ENCODE results near the gene TRAPPC3.
"Not testable (repeated sequence)": the region's sequence is repeated elsewhere in the genome, so short reads cannot be mapped to it uniquely, and the experiment has no call there.

TRAPPC3 gene

GRCh38 chr1:36149237-36149972 lies at the start of gene TRAPPC3:
TRAPPC3 (minus strand) TSS chr1:36149486; CDS start chr1:36149378, 108 bp downstream.
- peak; percentile 97 to 99 (median 99) for DNase-seq (ENCODE audit: low read depth in 3 of 3)

DNA sequence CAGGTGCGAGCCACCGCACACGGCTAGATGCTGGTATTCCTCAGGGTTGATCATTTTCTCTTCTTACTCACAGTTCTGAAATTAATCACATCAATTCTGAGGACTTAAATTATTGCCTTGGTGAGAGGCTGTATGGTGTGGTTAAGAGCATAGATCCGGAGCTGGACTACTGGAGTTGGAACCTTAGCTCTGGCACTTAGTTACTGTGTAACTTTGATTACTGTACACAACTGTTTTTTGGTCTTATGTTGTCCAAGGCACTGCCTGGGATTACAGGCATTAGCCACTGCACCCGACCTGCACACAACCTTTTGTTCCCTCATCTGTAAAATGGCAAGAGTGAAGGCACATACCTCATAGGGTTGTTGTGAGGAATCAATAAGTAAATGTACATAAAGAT lies 49.4 kb upstream of the TRAPPC3 start:
- DNase-seq (ENCODE audit: low read depth in 3 of 3) = no peak

- DNase-seq (ENCODE audit: low read depth in 3 of 3) = not testable (repeated sequence)
Observed at GRCh38 chr1:36196805-36197204, 47.5 kb upstream of the TRAPPC3 start.

DNA sequence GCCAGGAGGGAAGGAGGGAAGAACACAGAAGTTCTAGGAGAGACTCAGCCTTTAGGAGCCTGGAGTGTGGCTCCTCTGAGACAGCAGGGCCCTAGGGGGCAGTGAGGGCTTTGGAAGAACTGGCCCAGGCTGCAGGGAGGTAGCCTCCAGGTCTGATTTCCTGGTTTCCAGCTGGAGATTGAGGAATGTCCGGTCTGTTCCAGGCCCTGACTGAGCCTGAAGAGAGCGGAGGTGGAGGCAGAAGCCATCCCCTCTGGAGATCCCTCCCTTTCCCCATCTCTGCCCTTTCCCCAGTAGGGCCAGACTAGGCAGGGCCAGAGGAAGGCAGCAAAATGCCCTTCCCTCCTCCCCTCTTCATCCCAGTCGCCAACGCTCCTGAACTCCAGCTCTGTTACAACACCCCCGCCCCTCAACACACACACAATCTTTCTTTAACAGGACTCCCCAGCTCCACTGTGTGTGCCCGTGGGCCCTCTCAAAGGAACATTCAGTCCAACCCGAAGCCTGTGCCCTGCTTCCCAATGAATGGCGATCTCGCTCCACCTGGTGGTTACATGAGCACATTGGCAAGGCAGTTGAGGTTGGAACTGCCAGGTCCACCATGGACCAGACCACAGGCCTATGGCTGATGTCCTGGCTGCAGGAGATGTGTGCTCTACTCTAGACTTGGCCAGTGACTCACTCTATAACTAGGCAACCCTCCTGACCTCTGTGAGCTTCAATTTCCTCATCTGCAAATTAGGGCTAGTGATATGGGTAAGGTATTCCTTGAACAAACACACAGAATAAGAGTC lies 38.7 kb upstream of the TRAPPC3 start:
- DNase-seq (ENCODE audit: low read depth in 3 of 3) = peak; percentile 42 to 66 (median 57)

- no peak for DNase-seq (ENCODE audit: low read depth in 3 of 3)
Observed at GRCh38 chr1:36183309-36183856, 34.1 kb upstream of the TRAPPC3 start.

DNA sequence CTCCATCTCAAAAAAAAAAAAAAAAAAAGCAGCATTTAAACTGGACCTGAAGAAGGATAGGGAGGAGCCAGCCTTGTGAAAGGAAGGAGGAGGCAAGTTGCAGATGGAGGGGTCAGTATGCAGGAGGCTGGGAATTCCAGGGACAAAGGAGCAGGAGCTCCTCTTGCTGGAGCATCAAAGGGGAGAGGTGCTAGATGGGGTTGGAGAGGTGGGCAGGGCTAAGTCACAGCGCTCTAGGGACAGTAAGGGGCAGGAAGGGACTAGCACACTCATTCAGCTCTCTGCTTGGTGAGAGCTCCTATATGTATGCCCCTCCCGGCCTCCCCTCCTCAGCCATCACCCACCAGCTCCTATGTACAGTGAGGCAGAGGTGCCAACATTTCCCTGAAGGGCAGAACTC lies 33.4 kb upstream of the TRAPPC3 start:
- DNase-seq (ENCODE audit: low read depth in 3 of 3) = no peak

DNA sequence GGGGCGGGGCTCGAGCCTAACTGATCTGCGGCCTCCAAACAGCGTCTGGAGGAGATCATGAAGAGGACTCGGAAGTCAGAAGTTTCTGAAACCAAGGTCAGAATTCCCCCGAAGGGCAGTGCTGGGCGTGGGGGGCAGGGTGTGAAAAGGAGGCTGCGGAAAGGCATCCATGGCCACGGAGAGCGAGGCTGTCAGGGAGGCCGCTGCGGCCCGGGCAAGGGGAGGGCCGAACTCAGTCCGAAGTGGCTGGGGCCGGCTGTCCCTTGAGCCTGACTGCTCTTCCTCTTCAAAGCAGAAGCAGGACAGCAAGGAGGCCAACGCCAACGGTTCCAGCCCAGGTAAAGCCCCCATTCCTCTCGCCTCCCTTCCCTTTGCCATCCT lies 29.9 kb upstream of the TRAPPC3 start:
- DNase-seq (ENCODE audit: low read depth in 3 of 3) = no peak

- DNase-seq (ENCODE audit: low read depth in 3 of 3) = no peak
Observed at GRCh38 chr1:36178471-36179219, 29.4 kb upstream of the TRAPPC3 start.

DNA sequence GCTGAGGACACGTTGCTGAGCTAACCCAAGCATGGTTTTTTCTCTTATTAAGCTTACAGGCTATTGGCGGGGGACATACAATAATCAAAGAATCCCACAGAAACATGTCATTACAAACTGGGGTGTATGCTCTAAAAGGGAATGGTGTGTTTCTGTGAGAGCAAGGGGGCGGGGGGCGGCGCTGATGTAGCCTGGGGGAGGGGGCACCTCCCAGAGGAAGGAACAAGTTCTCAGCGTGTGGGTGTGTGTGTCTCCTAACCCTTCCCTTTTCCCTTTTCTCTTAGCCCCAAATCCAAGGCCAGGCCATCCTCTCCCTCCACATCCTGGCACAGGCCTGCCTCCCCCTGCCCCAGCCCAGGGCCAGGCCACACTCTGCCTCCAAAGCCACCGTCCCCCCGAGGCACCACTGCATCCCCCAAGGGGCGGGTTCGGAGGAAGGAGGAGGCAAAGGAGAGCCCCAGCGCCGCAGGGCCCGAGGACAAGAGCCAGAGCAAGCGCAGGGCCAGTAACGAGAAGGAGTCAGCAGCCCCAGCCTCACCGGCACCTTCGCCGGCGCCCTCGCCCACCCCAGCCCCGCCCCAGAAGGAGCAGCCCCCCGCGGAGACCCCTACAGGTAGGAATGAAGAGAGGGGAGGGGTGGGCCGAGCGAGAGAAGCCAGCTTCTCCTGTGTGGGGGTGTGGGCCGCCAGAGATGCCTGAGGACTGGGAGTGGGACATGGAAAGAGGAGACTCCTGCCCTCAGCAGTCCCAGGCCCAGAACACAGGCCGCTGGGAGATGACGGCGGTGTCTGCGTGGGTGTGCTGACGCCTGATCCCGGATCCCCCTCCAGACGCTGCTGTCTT lies 28.5 kb upstream of the TRAPPC3 start:
- no peak for DNase-seq (ENCODE audit: low read depth in 3 of 3)

- no peak for DNase-seq (ENCODE audit: low read depth in 3 of 3)
Observed at GRCh38 chr1:36176106-36176949, 27.0 kb upstream of the TRAPPC3 start.

- DNase-seq (ENCODE audit: low read depth in 3 of 3) = no peak
Observed at GRCh38 chr1:36175137-36176095, 26.1 kb upstream of the TRAPPC3 start.

DNA sequence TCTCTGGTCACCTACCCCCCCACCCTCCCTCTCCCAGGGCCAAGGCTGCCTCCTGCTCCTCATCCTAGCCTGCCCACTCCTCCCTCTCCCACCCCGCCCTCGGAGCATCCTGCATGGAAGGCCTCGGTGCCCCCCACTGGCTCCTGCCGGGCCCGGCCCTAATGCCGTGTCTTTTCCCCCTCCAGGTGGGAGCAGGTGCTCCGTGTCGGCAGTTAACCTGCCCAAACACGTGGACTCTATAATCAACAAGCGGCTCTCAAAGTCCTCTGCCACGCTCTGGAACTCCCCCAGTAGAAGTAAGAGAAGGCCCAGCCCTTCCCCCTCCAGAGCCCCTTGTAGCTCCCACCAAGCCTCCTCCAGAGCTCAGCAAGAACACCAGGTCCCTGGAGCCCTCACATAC lies 25.4 kb upstream of the TRAPPC3 start:
- DNase-seq (ENCODE audit: low read depth in 3 of 3) = no peak

DNA sequence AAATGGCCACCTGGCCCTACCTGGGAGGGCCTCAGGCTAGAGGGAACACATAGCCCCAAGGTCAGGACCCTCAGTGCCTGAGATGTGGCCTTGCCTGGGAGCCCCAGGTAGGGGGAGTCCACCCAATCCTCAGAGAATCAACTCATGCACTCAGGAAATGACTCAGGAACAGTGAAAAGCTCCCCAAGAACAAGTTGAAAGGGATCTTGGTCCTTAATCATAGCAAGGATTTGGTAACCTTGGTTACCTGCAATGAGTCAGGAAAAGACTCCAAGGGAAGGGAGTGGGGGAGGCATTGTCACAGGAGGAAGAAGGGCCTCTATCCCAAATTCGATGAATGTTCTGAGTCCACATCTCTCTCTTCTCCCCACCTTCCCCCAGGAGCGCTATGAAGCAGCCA lies 23.7 kb upstream of the TRAPPC3 start:
- no peak for DNase-seq (ENCODE audit: low read depth in 3 of 3)

- DNase-seq (ENCODE audit: low read depth in 3 of 3) = no peak
Observed at GRCh38 chr1:36172017-36172747, 22.9 kb upstream of the TRAPPC3 start.

DNA sequence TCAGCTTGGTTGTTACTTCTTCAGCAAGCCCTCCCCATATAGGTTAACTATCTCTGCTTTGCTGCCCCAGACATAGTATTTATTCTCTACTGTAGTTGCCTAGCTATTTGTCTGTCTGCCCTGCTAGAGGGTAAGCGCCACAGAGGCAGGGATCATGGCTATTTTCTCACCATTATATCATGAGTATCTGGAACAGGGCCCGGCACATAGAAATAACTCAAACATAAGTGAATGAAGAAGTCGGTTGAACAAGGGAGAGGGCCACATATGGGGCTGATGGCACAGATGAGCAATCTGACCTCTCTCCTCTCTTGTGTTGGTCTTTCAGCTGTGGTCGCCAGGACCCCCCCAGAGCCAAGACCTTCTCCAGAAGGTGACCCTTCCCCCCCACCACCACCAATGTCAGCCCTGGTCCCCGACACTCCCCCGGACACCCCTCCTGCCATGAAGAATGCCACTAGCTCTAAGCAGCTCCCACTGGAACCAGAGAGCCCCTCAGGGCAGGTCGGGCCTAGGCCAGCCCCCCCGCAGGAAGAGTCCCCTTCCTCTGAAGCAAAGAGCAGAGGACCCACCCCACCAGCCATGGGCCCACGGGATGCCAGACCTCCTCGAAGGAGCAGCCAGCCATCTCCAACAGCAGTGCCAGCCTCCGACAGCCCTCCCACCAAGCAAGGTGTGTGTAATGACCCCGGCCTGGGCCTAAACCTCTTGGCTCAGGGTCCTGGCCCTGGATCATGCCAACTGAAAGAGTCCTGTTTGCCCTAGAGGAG lies 21.5 kb upstream of the TRAPPC3 start:
- no peak for DNase-seq (ENCODE audit: low read depth in 3 of 3)

GRCh38 chr1:36168514-36168913 lies 19.2 kb upstream of the TRAPPC3 start:
- no peak for DNase-seq (ENCODE audit: low read depth in 3 of 3)

Data from stimulated activated CD4-positive, alpha-beta T cell treated with anti-CD3 and anti-CD28 coated beads, TNF-alpha, amount 100 ng/mL, for 4 hours (primary cell).